ENCODE data around the gene AHNAK.
A peak's percentile ranks its signal among the peaks of the same experiment; 100 is the strongest.
"Not testable (repeated sequence)": the region's sequence is repeated elsewhere in the genome, so short reads cannot be mapped to it uniquely, and the experiment has no call there.

The AHNAK gene

DNA sequence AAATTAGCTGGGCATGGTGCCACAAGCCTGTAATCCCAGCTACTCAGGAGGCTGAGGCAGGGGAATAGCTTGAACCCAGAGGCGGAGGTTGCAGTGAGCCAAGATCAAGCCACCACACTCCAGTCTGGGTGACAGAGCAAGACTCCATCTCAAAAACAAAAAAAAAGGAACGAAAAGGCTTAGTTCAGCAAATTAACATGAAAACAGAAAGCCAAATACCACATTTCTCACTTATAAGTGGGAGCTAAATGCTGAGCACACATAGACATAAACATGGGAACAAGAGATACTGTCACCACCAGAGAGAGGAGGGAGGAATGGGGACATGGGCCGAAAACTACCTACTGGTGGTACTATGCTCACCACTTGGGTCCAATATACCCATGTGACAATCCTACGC is 89.1 kb downstream of the AHNAK start:
- no peak for DNase-seq (ENCODE audit: low read depth)

GRCh38 chr11:62456630-62457029 is 90.0 kb downstream of the AHNAK start:
- DNase-seq (ENCODE audit: low read depth) = no peak

DNA sequence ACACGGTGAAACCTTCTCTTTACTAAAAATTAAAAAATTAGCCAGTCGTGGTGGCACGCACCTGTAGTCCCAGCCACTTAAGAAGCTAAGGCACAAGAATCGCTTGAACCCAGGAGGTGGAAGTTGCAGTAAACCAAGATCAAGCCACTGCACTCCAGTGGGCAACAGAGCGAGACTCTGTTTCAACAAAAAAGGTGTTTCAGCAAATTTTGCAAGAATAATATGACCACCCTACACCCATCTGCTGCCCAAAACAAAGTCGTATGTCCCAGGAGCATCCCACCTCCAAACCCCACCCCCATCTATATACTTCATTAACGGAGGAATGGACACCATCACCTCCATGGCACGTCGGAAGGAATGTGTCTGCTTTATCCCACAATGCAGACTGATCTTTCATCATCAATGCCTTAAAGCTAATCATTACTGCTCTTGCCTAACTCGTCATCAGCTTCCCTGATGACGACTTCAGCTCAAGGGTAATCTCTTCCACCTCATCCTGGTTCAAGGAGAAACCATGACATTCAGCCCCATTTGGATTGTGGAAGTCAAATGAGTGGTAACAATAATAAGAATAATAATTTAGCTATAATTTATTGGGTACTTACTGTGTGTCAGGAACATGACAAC is 93.7 kb downstream of the AHNAK start:
- DNase-seq (ENCODE audit: low read depth) = no peak

DNA sequence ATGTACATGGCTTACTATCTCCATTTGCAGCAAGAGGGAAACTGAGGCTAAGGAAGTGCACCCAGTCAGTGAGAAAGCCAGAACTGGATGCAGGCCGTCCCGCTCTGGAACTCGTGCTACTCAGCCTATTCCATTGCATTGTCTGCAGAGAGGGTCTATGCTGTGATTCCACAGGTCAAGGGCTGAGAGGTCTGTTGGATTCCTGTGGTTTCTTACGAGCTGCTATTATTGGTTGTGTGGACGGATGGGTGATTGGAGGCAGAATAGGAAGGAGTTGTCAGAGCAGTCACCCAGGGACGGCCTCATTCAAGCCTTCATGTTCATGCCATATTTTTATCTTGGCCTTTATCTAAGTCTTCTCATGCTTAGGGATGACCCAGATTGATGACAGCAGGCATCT is 94.3 kb downstream of the AHNAK start:
- DNase-seq (ENCODE audit: low read depth) = no peak

- DNase-seq (ENCODE audit: low read depth) = no peak
These were observed 95.4 kb downstream of the AHNAK start for GRCh38 chr11:62451241-62451621.

DNA sequence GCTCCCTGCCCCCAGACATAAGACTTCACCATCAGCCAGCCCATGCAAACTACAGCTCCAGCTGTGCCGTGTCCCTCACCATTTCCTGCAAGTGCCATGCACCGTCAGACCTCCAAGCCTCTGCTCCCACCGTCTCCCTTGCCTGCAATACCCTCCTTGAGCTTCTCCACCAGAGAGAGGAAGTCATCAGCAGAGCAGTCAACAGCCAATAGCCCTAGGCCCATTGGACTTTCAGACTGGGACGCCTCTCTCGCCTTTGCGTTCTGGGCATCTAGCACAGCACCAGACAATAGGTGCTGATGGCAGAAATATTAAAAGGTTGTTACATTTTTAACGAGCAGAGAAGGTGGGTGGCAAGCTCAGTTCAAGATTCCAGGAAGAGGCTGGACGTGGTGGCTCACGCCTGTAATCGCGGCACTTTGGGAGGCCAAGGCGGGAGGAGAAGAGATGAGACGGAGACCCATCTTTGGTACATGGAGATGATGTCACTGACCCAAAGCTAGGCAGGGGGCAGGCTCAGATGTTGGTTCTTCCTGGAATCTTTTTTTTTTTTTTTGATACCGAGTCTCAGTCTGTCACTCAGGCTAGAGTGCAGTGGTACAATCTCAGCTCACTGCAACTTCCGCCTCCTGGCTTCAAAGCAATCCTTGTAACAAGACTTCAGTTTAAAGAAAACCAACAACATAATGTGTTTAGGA is 95.9 kb downstream of the AHNAK start:
- DNase-seq (ENCODE audit: low read depth) = no peak

GRCh38 chr11:62449912-62450311 is 96.7 kb downstream of the AHNAK start:
- DNase-seq (ENCODE audit: low read depth) = not testable (repeated sequence)

- no peak for DNase-seq (ENCODE audit: low read depth)
These were observed 97.2 kb downstream of the AHNAK start for GRCh38 chr11:62449451-62449851.

GRCh38 chr11:62446091-62446490 is 100.5 kb downstream of the AHNAK start:
- no peak for DNase-seq (ENCODE audit: low read depth)

DNA sequence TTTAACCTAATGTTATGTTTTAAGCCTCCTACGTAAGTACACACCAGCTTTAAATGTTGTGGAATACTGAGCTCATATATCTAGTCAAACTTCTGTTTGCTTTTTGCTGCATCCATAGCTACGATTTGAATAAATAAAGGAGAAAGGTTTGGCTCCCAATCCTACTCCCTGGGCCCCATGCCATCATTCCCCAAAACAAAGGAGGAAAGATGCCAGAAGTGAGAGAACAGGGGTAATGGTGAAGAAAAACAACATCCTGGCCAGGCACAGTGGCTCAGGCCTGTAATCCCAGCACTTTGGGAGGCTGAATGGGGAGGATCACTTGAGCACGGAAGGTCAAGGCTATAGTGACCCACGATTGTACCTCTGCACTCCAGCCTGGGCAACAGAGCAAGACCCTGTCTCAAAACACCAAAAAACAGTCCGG is 101.3 kb downstream of the AHNAK start:
- DNase-seq (ENCODE audit: low read depth) = no peak

- no peak for DNase-seq (ENCODE audit: low read depth)
These were observed 101.8 kb downstream of the AHNAK start for GRCh38 chr11:62444835-62445234.

DNA sequence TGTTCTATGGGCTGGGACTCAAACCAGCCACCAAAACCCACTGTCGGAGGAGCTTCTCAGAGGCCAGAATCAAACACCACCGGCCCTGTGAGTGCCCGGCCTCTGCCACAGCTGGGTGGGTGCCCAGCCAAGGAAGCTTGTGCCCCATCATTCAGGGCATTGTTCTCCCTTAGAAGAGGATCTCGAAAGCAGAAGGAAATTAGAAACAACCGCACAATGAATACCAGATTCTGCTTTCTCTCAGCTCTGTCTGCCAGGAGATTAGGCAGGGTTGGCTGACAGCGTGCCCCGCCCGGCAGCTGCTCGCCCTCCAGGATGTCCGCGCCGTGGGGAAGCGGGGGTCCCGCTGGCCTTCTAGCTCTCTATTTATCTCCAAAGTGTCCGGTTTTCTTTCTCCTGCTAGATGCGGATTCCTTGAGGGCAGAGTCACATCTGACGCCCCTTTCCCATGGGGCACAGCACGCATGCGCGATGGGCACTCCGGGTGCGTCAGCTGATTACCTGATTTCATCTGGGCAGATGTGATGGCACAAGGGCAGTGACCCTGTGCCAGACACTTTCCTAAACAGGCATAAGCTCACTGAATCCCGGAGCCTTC is 102.3 kb downstream of the AHNAK start:
- peak; percentile 20 for DNase-seq (ENCODE audit: low read depth)

GRCh38 chr11:62443390-62444235 is 103.0 kb downstream of the AHNAK start:
- no peak for DNase-seq (ENCODE audit: low read depth)

GRCh38 chr11:62439785-62440602 is 106.6 kb downstream of the AHNAK start:
- DNase-seq (ENCODE audit: low read depth) = no peak

GRCh38 chr11:62438641-62439040 is 108.0 kb downstream of the AHNAK start:
- no peak for DNase-seq (ENCODE audit: low read depth)

- DNase-seq (ENCODE audit: low read depth) = no peak
These were observed 109.0 kb downstream of the AHNAK start for GRCh38 chr11:62437616-62438015.

DNA sequence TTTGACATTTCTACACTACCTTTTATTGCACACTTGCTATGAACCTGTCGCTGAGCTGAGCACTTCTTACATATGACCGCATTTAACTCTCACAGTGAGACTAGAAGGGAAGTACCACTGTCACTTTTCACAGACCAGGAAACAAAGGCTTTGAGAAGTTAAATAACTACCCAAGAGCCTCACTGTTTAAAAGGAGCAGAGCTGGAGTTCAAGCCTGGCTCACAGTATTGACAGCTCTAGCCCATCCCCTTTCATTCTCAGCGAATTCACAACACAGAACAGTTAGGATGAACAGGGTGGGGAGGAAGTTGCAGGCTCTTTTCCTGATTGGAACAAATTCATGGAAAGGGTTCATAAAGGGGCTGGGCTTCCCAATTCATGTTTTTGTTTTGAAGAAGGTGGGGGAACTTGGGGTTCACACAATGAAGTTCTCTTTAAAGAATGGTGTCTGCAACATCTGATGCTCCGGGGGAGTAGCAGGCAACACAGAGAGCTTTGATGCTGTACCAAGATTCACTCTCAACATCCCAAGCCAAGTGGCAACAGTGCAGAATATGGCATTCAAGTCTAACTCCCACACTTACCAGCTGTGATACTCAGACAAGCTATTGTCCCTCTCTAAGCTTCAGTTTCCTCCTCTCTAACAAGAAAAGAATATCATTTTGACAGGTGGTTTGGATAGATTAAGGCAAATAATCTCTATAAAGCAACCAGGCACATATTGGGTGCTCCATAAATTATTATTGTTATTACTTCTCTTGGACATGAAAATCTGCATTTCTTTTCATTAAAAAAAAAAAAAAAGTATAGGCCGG is 110.6 kb downstream of the AHNAK start:
- no peak for DNase-seq (ENCODE audit: low read depth)

- no peak for DNase-seq (ENCODE audit: low read depth)
These were observed 112.7 kb downstream of the AHNAK start for GRCh38 chr11:62433904-62434276.

- no peak for DNase-seq (ENCODE audit: low read depth)
These were observed 113.3 kb downstream of the AHNAK start for GRCh38 chr11:62433141-62433903.

DNA sequence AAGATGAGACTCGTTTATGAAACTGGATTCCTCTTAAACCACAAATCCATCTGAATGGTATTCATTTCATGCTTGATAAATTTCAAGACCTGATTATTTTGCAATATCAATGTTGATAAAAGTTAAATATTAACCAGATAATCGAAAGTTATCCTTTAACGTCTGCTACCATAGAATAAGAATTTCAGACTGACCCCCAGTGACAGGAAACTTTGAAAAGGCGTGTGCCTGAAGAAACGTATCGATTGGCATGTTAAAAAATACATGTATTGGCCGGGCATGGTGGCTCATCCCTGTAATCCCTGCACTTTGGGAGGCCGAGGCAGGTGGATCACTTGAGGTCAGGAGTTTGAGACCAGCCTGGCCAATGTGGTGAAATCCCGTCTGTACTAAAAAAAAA is 113.9 kb downstream of the AHNAK start:
- DNase-seq (ENCODE audit: low read depth) = no peak
